ENCODE data around the gene DBP.
"Not testable (repeated sequence)": the region's sequence is repeated elsewhere in the genome, so short reads cannot be mapped to it uniquely, and the experiment has no call there.

DBP gene

GRCh38 chr19:48665786-48666185, 28.6 kb upstream of the DBP start:
- no peak for DNase-seq

- no peak for DNase-seq
These were observed 27.3 kb upstream of the DBP start for GRCh38 chr19:48664476-48664875.

GRCh38 chr19:48663667-48664066, 26.5 kb upstream of the DBP start:
- DNase-seq = no peak

GRCh38 chr19:48661711-48662090, 24.5 kb upstream of the DBP start:
- no peak for DNase-seq

GRCh38 chr19:48660852-48661710, 23.9 kb upstream of the DBP start:
- peak; percentile 71 for DNase-seq

GRCh38 chr19:48659768-48660167, 22.6 kb upstream of the DBP start:
- DNase-seq = no peak

GRCh38 chr19:48658483-48658882, 21.3 kb upstream of the DBP start:
- no peak for DNase-seq

GRCh38 chr19:48657828-48658227, 20.6 kb upstream of the DBP start:
- DNase-seq = not testable (repeated sequence)

- DNase-seq = no peak
These were observed 19.8 kb upstream of the DBP start for GRCh38 chr19:48656840-48657474.

GRCh38 chr19:48654299-48655059, 17.3 kb upstream of the DBP start:
- no peak for DNase-seq

- DNase-seq = no peak
These were observed 14.5 kb upstream of the DBP start for GRCh38 chr19:48651683-48652048.

- DNase-seq = no peak
These were observed 13.9 kb upstream of the DBP start for GRCh38 chr19:48650974-48651682.

- no peak for DNase-seq
These were observed 11.0 kb upstream of the DBP start for GRCh38 chr19:48648134-48648533.

- DNase-seq = no peak
These were observed 9.6 kb upstream of the DBP start for GRCh38 chr19:48646722-48647216.

- peak; percentile 92 for DNase-seq
These were observed 9.0 kb upstream of the DBP start, which contains the start of gene CA11 for GRCh38 chr19:48646001-48646721. TSS of gene CA11 (minus strand) at chr19:48646187. CDS start at chr19:48645632, 555 bp downstream.

GRCh38 chr19:48645620-48646000, 8.4 kb upstream of the DBP start:
- DNase-seq = no peak

- peak; percentile 73 for DNase-seq
These were observed 7.8 kb upstream of the DBP start for GRCh38 chr19:48644839-48645619.

GRCh38 chr19:48644355-48644754, 7.2 kb upstream of the DBP start:
- DNase-seq = no peak

GRCh38 chr19:48642862-48643261, 5.7 kb upstream of the DBP start:
- DNase-seq = no peak

GRCh38 chr19:48641850-48642249, 4.7 kb upstream of the DBP start:
- no peak for DNase-seq
